Measurements from ENCODE around the gene RPTN.

RPTN gene

DNA sequence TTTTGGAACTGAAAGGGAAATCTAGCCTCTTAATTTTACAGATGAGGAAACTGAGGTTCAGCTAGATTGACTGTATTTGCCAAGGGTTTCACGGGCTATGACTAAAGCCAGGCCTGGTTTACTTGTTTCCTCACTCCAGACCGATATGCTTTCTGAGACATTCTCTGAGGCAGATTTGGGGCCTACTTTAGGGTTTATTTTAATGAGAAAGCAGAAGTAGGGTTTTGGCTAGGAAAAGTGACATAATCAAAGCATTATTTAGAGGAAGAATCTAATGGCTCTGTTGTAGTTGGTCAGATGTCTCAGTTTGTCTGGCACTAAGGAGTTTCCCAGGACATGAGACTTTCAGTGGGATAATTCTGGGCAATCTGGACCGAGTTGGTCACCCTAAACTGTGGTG lies 1.5 kb upstream of the RPTN start:
- Histone ChIP-seq H3K9ac (no peak overlapping the region), H3K27me3 (ENCODE audit: control insufficient read depth, insufficient read depth, low read length) (no peaks in the 10 kb centered on the region), H3K27ac (no peak overlapping the region), H3K4me2 (ENCODE audit: low read length) (no peak overlapping the region), H3K36me3 (ENCODE audit: control insufficient read depth, insufficient read depth, low read length) (no peaks in the 10 kb centered on the region), H3K4me3 (ENCODE audit: low read depth, low read length) (no peak overlapping the region), H3K79me2 (no peaks in the 10 kb centered on the region), H3K9me3 (ENCODE audit: control insufficient read depth, low read length) (no peaks in the 10 kb centered on the region), H2AFZ (no peak overlapping the region), H3K4me1 (no peaks in the 10 kb centered on the region)
- TF ChIP-seq, protein P1, sequence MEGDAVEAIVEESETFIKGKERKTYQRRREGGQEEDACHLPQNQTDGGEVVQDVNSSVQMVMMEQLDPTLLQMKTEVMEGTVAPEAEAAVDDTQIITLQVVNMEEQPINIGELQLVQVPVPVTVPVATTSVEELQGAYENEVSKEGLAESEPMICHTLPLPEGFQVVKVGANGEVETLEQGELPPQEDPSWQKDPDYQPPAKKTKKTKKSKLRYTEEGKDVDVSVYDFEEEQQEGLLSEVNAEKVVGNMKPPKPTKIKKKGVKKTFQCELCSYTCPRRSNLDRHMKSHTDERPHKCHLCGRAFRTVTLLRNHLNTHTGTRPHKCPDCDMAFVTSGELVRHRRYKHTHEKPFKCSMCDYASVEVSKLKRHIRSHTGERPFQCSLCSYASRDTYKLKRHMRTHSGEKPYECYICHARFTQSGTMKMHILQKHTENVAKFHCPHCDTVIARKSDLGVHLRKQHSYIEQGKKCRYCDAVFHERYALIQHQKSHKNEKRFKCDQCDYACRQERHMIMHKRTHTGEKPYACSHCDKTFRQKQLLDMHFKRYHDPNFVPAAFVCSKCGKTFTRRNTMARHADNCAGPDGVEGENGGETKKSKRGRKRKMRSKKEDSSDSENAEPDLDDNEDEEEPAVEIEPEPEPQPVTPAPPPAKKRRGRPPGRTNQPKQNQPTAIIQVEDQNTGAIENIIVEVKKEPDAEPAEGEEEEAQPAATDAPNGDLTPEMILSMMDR (IDR thresholded peaks at IDR 0.05), result no peak

- H3K9me3 ChIP-seq (ENCODE audit: control insufficient read depth, low read length), result no peaks in the 10 kb centered on the region
- H3K4me3 ChIP-seq (ENCODE audit: low read depth, low read length), result no peak overlapping the region
- no peaks in the 10 kb centered on the region for H3K79me2 ChIP-seq
- H3K36me3 ChIP-seq (ENCODE audit: control insufficient read depth, insufficient read depth, low read length), result no peaks in the 10 kb centered on the region
- no peak overlapping the region for H3K4me2 ChIP-seq (ENCODE audit: low read length)
- H2AFZ ChIP-seq, result no peak overlapping the region
- H3K27ac ChIP-seq, result no peak overlapping the region
- H3K9ac ChIP-seq, result no peak overlapping the region
- no peaks in the 10 kb centered on the region for H3K27me3 ChIP-seq (ENCODE audit: control insufficient read depth, insufficient read depth, low read length)
- TF ChIP-seq, protein P1 (IDR thresholded peaks at IDR 0.05), result no peak
- H3K4me1 ChIP-seq, result no peaks in the 10 kb centered on the region
Observed at GRCh38 chr1:152153996-152154395, 5.0 kb downstream of the RPTN start.

DNA sequence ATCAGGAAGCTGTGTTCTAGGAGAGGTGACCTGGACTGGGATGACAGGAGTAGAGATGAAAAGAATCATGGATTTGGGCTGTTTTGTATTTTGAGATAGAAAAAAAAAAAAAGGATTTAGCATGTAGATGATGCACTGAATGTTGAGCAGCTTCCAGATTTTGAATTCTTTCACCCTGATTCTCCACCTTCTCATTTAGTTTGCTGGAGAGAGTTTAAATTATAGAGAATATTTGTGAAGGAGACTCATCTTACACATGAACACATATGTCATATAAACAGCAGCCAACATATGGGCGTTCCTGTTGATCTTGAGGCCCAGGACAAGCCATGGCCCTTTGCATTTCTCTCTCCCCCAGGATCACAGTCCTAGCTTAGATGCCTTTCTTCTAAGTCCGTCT lies 7.4 kb downstream of the RPTN start:
- Histone ChIP-seq H3K36me3 (ENCODE audit: control insufficient read depth, insufficient read depth, low read length) (no peaks in the 10 kb centered on the region), H3K4me2 (ENCODE audit: low read length) (no peak overlapping the region)
- TF ChIP-seq, protein P1 (IDR thresholded peaks at IDR 0.05), result no peak

DNA sequence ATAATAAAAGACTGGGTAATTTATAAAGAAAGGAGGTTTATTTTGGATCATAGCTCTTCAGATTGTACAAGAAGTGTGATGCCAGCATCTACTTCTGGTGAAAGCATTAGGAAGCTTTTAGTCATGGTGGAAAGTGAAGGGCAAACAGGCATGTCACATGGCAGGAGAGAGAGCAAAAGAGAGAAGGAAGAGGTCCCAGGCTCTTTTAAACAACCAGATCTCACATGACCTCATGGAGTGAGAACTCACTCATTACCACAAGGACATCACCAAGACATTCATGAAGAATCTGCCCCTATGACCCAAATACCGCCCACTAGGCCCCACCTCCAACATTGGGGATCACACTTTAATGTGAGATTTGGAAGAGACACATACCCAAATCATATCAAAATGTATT lies 10.0 kb downstream of the RPTN start:
- H3K4me3 ChIP-seq (ENCODE audit: low read depth, low read length), result no peak overlapping the region
- H3K27me3 ChIP-seq (ENCODE audit: control insufficient read depth, insufficient read depth, low read length), result no peaks in the 10 kb centered on the region

More for the DNA sequence above, 7.4 kb downstream of the RPTN start:
- no peak overlapping the region for H3K4me3 ChIP-seq (ENCODE audit: low read depth, low read length)
- no peak overlapping the region for H3K9ac ChIP-seq
- H3K4me1 ChIP-seq, result no peaks in the 10 kb centered on the region
- no peaks in the 10 kb centered on the region for H3K27me3 ChIP-seq (ENCODE audit: control insufficient read depth, insufficient read depth, low read length)
- H3K79me2 ChIP-seq, result no peaks in the 10 kb centered on the region
- H3K9me3 ChIP-seq (ENCODE audit: control insufficient read depth, low read length), result no peaks in the 10 kb centered on the region
- no peak overlapping the region for H3K27ac ChIP-seq
- H2AFZ ChIP-seq, result no peak overlapping the region

GRCh38 chr1:152148051-152148450 lies 11.0 kb downstream of the RPTN start:
- no peaks in the 10 kb centered on the region for H3K79me2 ChIP-seq
- no peaks in the 10 kb centered on the region for H3K36me3 ChIP-seq (ENCODE audit: control insufficient read depth, insufficient read depth, low read length)
- H3K4me3 ChIP-seq (ENCODE audit: low read depth, low read length), result no peak overlapping the region
- no peak overlapping the region for H3K27ac ChIP-seq
- no peaks in the 10 kb centered on the region for H3K4me1 ChIP-seq
- H3K27me3 ChIP-seq (ENCODE audit: control insufficient read depth, insufficient read depth, low read length), result no peaks in the 10 kb centered on the region
- H3K9ac ChIP-seq, result no peak overlapping the region
- H3K4me2 ChIP-seq (ENCODE audit: low read length), result no peak overlapping the region
- H2AFZ ChIP-seq, result no peak overlapping the region
- H3K9me3 ChIP-seq (ENCODE audit: control insufficient read depth, low read length), result no peaks in the 10 kb centered on the region
- TF ChIP-seq, protein P1 (IDR thresholded peaks at IDR 0.05), result no peak

More for the DNA sequence above, 10.0 kb downstream of the RPTN start:
- Histone ChIP-seq H3K79me2 (no peaks in the 10 kb centered on the region), H3K9ac (no peak overlapping the region), H3K4me2 (ENCODE audit: low read length) (no peak overlapping the region), H3K27ac (no peak overlapping the region), H3K9me3 (ENCODE audit: control insufficient read depth, low read length) (no peaks in the 10 kb centered on the region), H3K36me3 (ENCODE audit: control insufficient read depth, insufficient read depth, low read length) (no peaks in the 10 kb centered on the region), H2AFZ (no peak overlapping the region), H3K4me1 (no peaks in the 10 kb centered on the region)
- TF ChIP-seq, protein P1 (IDR thresholded peaks at IDR 0.05), result no peak

All from parathyroid adenoma (tissue), 2 donors.